ENCODE results near the gene STEAP3. TPM values are rescaled to one million over a fixed set of nuclear protein-coding genes. Genes with fewer than 3 reads are reported as not detected.

STEAP3 gene
- total RNA-seq, 1 experiment from 2014 or later = 13.9 TPM

DNA sequence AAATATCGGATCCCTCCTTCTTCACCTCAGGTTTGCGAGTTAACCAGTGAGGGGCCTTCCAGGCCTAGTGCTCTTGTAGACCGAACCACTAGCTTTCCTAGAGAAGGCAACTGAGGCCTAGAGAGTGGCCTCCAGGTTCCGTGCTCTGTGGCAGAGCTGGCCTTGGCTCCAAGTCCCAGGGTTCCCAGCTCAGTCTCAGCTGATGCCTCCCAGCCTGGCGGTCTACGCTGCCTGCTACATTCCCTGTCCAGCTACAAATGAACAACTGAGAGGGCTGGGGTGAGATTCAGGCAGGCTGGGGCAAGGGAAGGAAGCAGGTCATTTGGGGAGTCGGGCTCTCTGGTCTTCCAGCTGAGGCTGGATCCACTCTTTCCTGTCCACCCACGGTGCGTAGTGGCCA is 2.3 kb downstream of the STEAP3 start:
- no peak for DNase-seq (ENCODE audit: low read depth)

- DNase-seq (ENCODE audit: low read depth) = no peak
Observed at GRCh38 chr2:119227346-119227745, 3.7 kb downstream of the STEAP3 start.

DNA sequence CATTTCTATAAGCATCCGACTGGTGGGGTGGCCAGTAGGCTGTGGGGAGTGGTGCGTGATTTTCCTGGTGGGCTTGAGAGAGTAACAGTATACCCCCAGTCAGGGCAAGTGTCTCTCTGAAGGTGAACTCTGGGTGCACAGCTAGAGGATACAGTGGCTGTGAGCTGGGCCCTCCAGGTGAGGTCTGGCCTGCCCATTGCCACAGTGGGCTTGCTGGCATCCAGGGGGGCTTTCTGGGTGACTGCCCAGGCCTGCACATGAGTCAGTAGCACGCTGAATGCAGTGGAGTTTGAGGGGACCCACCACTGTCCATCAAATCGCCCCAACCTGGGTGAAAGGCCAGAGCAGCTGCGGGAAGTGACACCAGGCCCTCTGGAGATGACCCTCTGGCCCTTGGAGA is 4.5 kb downstream of the STEAP3 start:
- no peak for DNase-seq (ENCODE audit: low read depth)

DNA sequence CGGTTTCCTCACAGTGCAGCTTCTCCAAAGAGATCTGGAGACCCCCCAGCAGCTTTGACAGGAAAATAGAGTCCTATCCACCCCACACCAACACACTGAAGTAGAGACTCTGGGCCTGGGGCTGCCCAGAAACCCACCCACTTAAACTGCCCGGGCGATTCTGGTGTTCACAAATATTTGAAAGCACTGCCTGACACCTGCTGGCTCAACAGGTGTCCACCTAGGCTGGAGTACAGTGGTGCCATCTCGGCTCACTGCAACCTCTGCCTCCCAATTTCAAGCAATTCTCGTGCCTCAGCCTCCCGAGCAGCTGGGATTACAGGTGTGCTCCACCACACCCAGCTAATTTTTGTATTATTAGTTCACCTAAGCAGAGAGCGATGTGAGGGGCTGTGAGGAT is 5.3 kb downstream of the STEAP3 start:
- DNase-seq (ENCODE audit: low read depth) = no peak

GRCh38 chr2:119229716-119230115 is 6.1 kb downstream of the STEAP3 start:
- no peak for DNase-seq (ENCODE audit: low read depth)

DNA sequence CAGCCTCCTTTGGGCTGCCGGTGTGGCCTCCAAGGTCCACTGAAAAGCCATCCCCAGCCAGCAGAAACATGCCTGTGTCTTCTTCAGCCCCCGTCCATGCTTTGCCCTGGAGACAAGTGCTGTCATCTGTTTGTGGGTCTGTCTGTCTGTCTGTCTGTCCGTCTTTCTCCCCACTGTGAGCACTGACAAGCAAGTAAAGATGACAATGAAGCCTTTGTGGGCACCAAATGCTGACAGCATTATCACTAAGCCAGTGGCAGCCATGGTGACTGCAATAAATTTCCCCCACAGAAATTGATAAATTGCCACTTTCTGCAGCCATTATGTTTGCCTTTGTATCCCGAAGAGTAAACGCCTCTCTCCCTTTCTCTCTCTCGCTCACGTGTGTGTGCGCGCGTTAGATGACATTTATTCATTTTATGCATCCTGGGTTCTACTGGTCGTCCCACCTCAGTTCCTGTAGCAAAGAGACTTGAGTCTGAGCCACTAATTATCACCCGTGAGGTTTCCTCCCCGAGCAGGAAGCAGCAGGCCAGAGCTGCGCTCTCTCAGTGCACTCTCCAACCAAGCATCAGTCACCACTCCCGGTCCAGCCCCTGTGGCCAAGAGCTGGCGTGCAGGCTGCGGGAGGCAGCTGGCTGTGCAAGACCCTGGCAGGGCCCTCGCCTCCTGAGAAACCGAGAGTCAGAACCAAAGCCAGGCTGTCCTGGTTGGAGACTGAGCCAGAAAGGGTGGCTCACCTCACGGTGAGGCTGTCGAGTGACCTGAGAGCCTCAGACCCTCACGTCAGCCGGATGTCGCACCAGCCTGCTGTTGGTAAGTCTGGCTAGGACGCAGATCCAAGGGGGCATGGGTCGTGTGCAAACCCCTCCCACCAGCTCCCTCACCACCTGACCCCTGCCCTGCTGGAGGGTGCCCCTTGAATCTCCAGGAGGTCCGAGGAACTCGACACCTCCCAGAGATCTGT is 6.9 kb downstream of the STEAP3 start:
- no peak for DNase-seq (ENCODE audit: low read depth)

DNA sequence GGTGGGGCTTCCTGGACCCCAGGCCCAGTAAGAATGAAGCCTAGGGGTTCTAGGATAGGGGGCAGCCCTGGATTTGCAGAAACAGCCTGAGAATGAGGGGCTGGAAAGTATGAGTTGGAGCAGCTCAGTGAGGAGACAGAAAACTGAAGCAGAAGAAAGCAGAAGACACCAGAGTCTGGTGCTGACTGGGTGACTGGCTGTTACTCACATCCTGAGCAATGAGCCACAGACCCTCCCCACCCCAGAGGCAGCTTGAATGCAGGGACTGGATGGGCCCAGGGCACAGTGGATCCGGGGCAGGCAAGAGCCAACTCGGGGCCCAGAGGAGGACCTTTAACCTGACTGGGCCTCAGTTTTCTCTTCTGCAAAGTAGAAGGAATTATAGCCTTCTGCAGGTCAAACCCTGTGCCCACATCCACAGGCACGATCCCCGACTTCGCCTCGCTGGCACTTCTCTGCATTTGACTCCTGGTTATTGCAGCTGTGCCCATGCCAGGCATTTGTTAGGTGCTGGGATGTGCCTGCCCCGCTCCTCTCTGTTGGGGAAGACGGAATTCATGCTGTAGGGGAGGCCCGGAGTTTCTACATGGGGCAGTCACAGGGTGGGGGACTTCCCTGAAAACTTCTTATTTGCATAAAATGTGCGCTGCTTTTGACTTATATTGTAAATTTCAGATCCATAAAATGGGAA is 8.5 kb downstream of the STEAP3 start:
- peak; percentile 64 for DNase-seq (ENCODE audit: low read depth)

GRCh38 chr2:119232666-119232993 is 9.0 kb downstream of the STEAP3 start:
- DNase-seq (ENCODE audit: low read depth) = no peak

- DNase-seq (ENCODE audit: low read depth) = peak; percentile 80
Observed at GRCh38 chr2:119233326-119234020, 9.8 kb downstream of the STEAP3 start.

GRCh38 chr2:119234021-119235019 is 10.7 kb downstream of the STEAP3 start:
- no peak for DNase-seq (ENCODE audit: low read depth)

DNA sequence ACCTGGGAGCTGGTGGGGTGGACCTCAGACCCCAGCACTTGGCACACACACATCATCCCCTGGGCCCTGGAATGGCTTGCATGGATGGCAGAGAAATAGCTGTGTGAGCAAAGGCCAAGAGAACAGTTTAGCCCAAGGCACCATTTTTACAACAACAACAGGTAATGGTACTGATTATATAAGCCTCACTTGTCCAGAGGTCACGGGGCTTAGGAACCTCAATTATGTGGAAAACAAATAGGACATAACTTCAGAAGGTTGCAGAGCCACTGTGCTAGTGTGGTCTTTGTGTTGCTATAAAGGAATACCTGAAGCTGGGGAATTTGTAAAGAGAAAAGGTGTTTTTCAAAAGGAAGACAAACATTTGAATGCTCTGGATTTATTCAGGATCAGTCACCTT is 13.2 kb downstream of the STEAP3 start:
- no peak for DNase-seq (ENCODE audit: low read depth)

GRCh38 chr2:119240311-119241204 is 16.9 kb downstream of the STEAP3 start:
- DNase-seq (ENCODE audit: low read depth) = peak; percentile 90

- no peak for DNase-seq (ENCODE audit: low read depth)
Observed at GRCh38 chr2:119241205-119241532, 17.5 kb downstream of the STEAP3 start.

- DNase-seq (ENCODE audit: low read depth) = no peak
Observed at GRCh38 chr2:119242276-119243119, 18.9 kb downstream of the STEAP3 start.

DNA sequence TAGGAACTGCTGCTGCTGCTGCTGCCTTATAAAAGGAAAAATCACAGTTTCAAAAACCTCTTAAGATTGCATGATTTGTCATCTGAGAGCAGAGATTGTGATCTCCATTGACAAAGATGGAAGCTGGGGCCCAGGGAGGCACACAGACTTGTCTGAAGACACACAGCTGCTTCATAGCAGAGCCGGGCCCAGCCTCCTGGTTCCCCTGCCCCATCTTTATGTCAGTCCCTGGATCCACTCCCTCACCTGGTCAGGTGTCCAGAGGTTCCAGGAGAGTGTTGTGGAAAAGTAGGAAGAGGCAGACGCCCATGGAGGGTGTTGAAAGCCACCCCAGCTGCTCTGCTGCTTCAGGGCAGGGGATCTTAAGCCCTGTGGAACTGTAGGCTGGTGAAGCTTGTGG is 20.0 kb downstream of the STEAP3 start:
- no peak for DNase-seq (ENCODE audit: low read depth)

DNA sequence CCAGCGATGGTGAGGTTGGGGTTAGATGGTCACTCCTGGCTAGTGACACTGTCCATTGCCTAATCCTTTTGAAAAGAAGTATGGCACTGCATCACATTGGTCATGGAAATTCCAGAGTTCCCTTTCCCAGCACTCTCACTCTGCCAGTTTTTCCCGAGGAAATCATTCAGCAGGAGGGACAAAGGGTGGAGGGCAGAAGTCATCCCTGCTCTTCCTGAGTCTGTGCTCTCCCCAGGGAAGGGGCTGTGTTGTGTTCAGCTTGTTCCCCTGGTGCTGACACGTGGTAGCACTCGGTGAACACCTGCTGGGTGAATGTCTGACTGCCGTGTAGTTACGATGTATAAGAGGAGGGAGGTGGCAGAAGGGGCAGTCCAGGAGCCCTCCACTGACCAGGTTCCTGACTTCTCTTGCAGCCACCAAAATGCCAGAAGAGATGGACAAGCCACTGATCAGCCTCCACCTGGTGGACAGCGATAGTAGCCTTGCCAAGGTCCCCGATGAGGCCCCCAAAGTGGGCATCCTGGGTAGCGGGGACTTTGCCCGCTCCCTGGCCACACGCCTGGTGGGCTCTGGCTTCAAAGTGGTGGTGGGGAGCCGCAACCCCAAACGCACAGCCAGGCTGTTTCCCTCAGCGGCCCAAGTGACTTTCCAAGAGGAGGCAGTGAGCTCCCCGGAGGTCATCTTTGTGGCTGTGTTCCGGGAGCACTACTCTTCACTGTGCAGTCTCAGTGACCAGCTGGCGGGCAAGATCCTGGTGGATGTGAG is 21.6 kb downstream of the STEAP3 start:
- no peak for DNase-seq (ENCODE audit: low read depth)

DNA sequence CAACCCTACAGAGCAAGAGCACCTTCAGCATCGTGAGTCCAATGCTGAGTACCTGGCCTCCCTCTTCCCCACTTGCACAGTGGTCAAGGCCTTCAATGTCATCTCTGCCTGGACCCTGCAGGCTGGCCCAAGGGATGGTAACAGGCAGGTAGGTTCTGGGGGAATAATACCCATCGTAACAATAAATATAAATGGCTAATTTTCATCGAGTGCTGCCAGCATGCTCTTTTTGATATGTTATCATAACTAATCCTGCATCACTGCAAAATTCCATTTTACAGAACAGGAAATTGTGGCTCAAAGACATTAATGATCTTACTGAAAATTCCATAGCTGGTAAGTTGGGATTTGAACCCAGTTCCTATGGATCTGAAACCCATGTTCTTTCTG is 22.2 kb downstream of the STEAP3 start:
- DNase-seq (ENCODE audit: low read depth) = no peak
